Measurements from ENCODE around the gene TRAPPC11. TPM values are rescaled to one million over a fixed set of nuclear protein-coding genes. Genes with fewer than 3 reads are reported as not detected.
A peak's percentile ranks its signal among the peaks of the same experiment; 100 is the strongest.
"Not testable (repeated sequence)": the region's sequence is repeated elsewhere in the genome, so short reads cannot be mapped to it uniquely, and the experiment has no call there.

Gene TRAPPC11
- total RNA-seq, 2 donors from 2014 or later: 41.6 to 65.3 TPM

GRCh38 chr4:183722731-183723560 lies 63.9 kb downstream of the TRAPPC11 start:
- Histone ChIP-seq H3K4me3 (peak overlapping the region; percentile 75), H3K4me1 (ENCODE audit: control insufficient read depth in 1 of 2, low read depth in 2 of 2) (peaks cover 0 to 3% of the 10 kb centered on the region in 2 donors), H3K36me3 (no peaks in the 10 kb centered on the region), H3K9me3 (no peaks in the 10 kb centered on the region), H3K27me3 (replicated peaks; ENCODE audit: insufficient read depth) (no peaks in the 10 kb centered on the region), H3K27ac (no peak overlapping the region)
- DNase-seq (ENCODE audit: low spot score): no peak
- no peak for TF ChIP-seq CTCF (IDR thresholded peaks at IDR 0.05)
- ATAC-seq (ENCODE audit: insufficient number of reproducible peaks, low FRiP score, low read depth): no peak

- no peaks in the 10 kb centered on the region for H3K36me3 ChIP-seq
- H3K4me1 ChIP-seq (ENCODE audit: control insufficient read depth in 1 of 2, low read depth in 2 of 2): peaks cover 0 to 3% of the 10 kb centered on the region in 2 donors
- no peaks in the 10 kb centered on the region for H3K9me3 ChIP-seq
- no peak overlapping the region for H3K27ac ChIP-seq
- no peak for ATAC-seq (ENCODE audit: insufficient number of reproducible peaks, low FRiP score, low read depth)
- no peak for DNase-seq (ENCODE audit: low spot score)
- peak overlapping the region; percentile 75 for H3K4me3 ChIP-seq
- TF ChIP-seq CTCF (IDR thresholded peaks at IDR 0.05): no peak
- no peaks in the 10 kb centered on the region for H3K27me3 ChIP-seq (replicated peaks; ENCODE audit: insufficient read depth)
Measured at GRCh38 chr4:183723561-183724228, 64.6 kb downstream of the TRAPPC11 start.

GRCh38 chr4:183725585-183725984 lies 66.5 kb downstream of the TRAPPC11 start:
- H3K4me1 ChIP-seq (ENCODE audit: control insufficient read depth in 1 of 2, low read depth in 2 of 2); ATAC-seq (ENCODE audit: insufficient number of reproducible peaks, low FRiP score, low read depth); H3K36me3 ChIP-seq; H3K9me3 ChIP-seq; H3K27me3 ChIP-seq (replicated peaks; ENCODE audit: insufficient read depth); DNase-seq (ENCODE audit: low spot score); H3K4me3 ChIP-seq; H3K27ac ChIP-seq: not testable (repeated sequence)

GRCh38 chr4:183727482-183727881 lies 68.4 kb downstream of the TRAPPC11 start:
- H3K27ac ChIP-seq: no peak overlapping the region
- H3K36me3 ChIP-seq: no peaks in the 10 kb centered on the region
- peaks cover 0 to 3% of the 10 kb centered on the region in 2 donors for H3K4me1 ChIP-seq (ENCODE audit: control insufficient read depth in 1 of 2, low read depth in 2 of 2)
- no peaks in the 10 kb centered on the region for H3K9me3 ChIP-seq
- TF ChIP-seq CTCF (IDR thresholded peaks at IDR 0.05): no peak
- no peak for ATAC-seq (ENCODE audit: insufficient number of reproducible peaks, low FRiP score, low read depth)
- no peak for DNase-seq (ENCODE audit: low spot score)
- H3K27me3 ChIP-seq (replicated peaks; ENCODE audit: insufficient read depth): no peaks in the 10 kb centered on the region
- H3K4me3 ChIP-seq: no peak overlapping the region

GRCh38 chr4:183728223-183729068 lies 69.4 kb downstream of the TRAPPC11 start:
- Histone ChIP-seq H3K9me3 (no peaks in the 10 kb centered on the region), H3K4me1 (ENCODE audit: control insufficient read depth in 1 of 2, low read depth in 2 of 2) (no peaks in the 10 kb centered on the region), H3K36me3 (no peaks in the 10 kb centered on the region), H3K27me3 (replicated peaks; ENCODE audit: insufficient read depth) (no peaks in the 10 kb centered on the region), H3K4me3 (no peak overlapping the region), H3K27ac (no peak overlapping the region)
- TF ChIP-seq CTCF (IDR thresholded peaks at IDR 0.05): no peak
- DNase-seq (ENCODE audit: low spot score) (no peak), ATAC-seq (ENCODE audit: insufficient number of reproducible peaks, low FRiP score, low read depth) (no peak)

Data from thoracic aorta (tissue), 2 donors.